ENCODE data around the gene HOXD11.
A peak's percentile ranks its signal among the peaks of the same experiment; 100 is the strongest.

The HOXD11 gene

DNA sequence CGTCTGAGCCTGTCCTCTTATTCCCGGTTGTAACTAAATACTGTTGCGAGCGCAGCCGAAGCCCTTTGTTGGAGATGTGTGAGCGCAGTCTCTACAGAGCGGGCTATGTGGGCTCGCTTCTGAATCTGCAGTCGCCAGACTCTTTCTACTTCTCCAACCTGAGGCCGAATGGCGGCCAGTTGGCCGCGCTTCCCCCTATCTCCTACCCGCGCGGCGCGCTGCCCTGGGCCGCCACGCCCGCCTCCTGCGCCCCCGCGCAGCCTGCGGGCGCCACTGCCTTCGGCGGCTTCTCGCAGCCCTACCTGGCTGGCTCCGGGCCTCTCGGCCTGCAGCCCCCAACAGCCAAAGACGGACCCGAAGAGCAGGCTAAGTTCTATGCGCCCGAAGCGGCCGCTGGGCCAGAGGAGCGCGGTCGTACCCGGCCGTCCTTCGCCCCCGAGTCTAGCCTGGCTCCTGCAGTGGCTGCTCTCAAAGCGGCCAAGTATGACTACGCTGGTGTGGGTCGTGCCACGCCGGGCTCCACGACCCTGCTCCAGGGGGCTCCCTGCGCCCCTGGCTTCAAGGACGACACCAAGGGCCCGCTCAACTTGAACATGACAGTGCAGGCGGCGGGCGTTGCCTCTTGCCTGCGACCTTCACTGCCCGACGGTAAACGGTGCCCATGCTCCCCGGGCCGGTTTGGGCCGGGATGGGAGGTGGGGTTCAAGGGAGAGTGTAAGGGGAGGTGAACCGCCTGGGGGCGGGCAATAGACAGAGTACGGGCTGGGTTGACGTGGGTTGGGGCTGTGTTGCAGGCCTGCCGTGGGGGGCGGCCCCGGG lies 7.1 kb upstream of the HOXD11 start, which contains the start of gene HOXD12:
HOXD12 (plus strand) TSS at position 68 of the 819 bp plus-strand sequence; CDS start at position 75, 7 bp downstream.
- Histone ChIP-seq H2AFZ (ENCODE audit: low read depth) (peak within 1 kb of the TSS; percentile 97), H3K4me2 (peak within 1 kb of the TSS; percentile 95; the same call in 1 of the 2 replicates), H3K4me1 (ENCODE audit: low read depth, poor library complexity, severe bottlenecking) (peaks cover 8% of the 10 kb centered on the region), H3K4me3 (IDR thresholded peaks at IDR 0.05; ENCODE audit: insufficient read depth, low read depth, low read length) (no peak within 1 kb of the TSS), H3K27ac (no peak within 1 kb of the TSS), H3K36me3 (ENCODE audit: insufficient read depth) (no peaks in the 10 kb centered on the region), H3K27me3 (ENCODE audit: insufficient read depth, low read depth) (no peaks in the 10 kb centered on the region), H4K20me1 (ENCODE audit: insufficient read depth) (no peaks in the 10 kb centered on the region), H3K9ac (no peak within 1 kb of the TSS), H3K79me2 (ENCODE audit: insufficient read depth, low read depth) (no peaks in the 10 kb centered on the region)
- TF ChIP-seq, protein P1, sequence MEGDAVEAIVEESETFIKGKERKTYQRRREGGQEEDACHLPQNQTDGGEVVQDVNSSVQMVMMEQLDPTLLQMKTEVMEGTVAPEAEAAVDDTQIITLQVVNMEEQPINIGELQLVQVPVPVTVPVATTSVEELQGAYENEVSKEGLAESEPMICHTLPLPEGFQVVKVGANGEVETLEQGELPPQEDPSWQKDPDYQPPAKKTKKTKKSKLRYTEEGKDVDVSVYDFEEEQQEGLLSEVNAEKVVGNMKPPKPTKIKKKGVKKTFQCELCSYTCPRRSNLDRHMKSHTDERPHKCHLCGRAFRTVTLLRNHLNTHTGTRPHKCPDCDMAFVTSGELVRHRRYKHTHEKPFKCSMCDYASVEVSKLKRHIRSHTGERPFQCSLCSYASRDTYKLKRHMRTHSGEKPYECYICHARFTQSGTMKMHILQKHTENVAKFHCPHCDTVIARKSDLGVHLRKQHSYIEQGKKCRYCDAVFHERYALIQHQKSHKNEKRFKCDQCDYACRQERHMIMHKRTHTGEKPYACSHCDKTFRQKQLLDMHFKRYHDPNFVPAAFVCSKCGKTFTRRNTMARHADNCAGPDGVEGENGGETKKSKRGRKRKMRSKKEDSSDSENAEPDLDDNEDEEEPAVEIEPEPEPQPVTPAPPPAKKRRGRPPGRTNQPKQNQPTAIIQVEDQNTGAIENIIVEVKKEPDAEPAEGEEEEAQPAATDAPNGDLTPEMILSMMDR (conservative IDR thresholded peaks at IDR 0.05; ENCODE audit: low read depth, low read length), result no peak

GRCh38 chr2:176100547-176101140 lies 6.4 kb upstream of the HOXD11 start:
- H3K36me3 ChIP-seq (ENCODE audit: insufficient read depth), result no peaks in the 10 kb centered on the region
- H3K79me2 ChIP-seq (ENCODE audit: insufficient read depth, low read depth), result no peaks in the 10 kb centered on the region
- H3K27me3 ChIP-seq (ENCODE audit: insufficient read depth, low read depth), result no peaks in the 10 kb centered on the region
- TF ChIP-seq, protein P1 (conservative IDR thresholded peaks at IDR 0.05; ENCODE audit: low read depth, low read length), result no peak
- H4K20me1 ChIP-seq (ENCODE audit: insufficient read depth), result no peaks in the 10 kb centered on the region
- no peak overlapping the region for H3K4me2 ChIP-seq
- no peak overlapping the region for H3K9ac ChIP-seq
- no peak overlapping the region for H3K4me3 ChIP-seq (IDR thresholded peaks at IDR 0.05; ENCODE audit: insufficient read depth, low read depth, low read length)
- peaks cover 5% of the 10 kb centered on the region for H3K4me1 ChIP-seq (ENCODE audit: low read depth, poor library complexity, severe bottlenecking)
- no peak overlapping the region for H2AFZ ChIP-seq (ENCODE audit: low read depth)
- no peak overlapping the region for H3K27ac ChIP-seq

DNA sequence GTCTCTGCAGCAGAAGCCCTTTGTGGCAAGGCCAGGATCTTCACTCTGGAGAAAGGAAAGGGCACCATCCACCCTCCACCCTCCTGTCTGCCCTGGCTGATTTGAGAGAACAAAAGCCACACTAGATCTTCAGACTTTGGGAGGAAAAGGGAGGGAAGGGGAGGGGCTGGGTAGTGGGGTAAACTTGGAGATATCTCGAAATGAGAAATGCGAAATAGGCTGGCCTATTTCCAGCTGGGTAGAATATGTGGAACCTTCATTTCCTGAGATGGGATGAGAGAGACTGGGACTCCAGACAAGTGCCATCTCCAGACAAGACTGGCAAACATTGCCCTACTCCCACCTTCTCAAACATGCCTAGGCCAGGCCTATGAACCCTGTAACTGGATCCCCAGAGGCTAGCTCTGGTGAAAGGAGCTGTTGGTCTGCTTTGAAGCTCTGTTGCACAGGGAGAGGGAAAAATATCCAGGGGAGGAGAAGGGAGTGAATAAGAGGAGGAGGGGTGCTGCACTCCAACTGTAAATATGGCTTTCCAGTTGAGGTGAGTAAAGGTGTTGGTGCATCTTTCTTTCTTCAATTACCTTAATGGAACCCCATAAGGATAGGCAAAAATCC lies 5.8 kb upstream of the HOXD11 start:
- Histone ChIP-seq H3K27ac (no peak overlapping the region), H3K9ac (no peak overlapping the region), H3K4me1 (ENCODE audit: low read depth, poor library complexity, severe bottlenecking) (no peaks in the 10 kb centered on the region), H3K79me2 (ENCODE audit: insufficient read depth, low read depth) (no peaks in the 10 kb centered on the region), H4K20me1 (ENCODE audit: insufficient read depth) (no peaks in the 10 kb centered on the region), H3K4me2 (no peak overlapping the region), H3K27me3 (ENCODE audit: insufficient read depth, low read depth) (no peaks in the 10 kb centered on the region), H3K36me3 (ENCODE audit: insufficient read depth) (no peaks in the 10 kb centered on the region), H3K4me3 (IDR thresholded peaks at IDR 0.05; ENCODE audit: insufficient read depth, low read depth, low read length) (no peak overlapping the region), H2AFZ (ENCODE audit: low read depth) (no peak overlapping the region)
- TF ChIP-seq, protein P1 (conservative IDR thresholded peaks at IDR 0.05; ENCODE audit: low read depth, low read length), result no peak

DNA sequence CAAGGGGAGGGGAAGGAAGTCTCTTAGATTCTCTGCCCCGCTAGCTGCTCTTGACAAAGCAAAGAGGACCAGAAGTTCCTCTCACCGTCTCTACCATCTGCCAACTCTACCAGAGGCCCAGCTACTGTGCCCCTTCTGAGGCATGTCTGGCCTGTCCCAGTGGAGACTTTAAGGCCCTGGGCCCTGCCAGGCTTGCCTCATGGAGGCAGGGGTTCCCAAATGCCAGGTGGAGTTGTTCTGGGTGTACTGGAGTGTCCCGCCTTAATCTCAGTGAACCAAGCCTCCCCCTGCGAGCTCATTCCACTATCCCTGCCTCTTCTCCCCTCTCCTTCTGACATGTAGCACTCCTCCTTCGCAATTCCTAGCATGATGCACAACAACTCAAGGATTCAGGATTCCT lies 5.2 kb upstream of the HOXD11 start:
- Histone ChIP-seq H3K36me3 (ENCODE audit: insufficient read depth) (no peaks in the 10 kb centered on the region), H3K9ac (no peak overlapping the region), H3K4me3 (IDR thresholded peaks at IDR 0.05; ENCODE audit: insufficient read depth, low read depth, low read length) (no peak overlapping the region), H2AFZ (ENCODE audit: low read depth) (no peak overlapping the region), H3K4me1 (ENCODE audit: low read depth, poor library complexity, severe bottlenecking) (no peaks in the 10 kb centered on the region), H3K27ac (no peak overlapping the region), H3K27me3 (ENCODE audit: insufficient read depth, low read depth) (no peaks in the 10 kb centered on the region), H3K4me2 (no peak overlapping the region), H3K79me2 (ENCODE audit: insufficient read depth, low read depth) (no peaks in the 10 kb centered on the region), H4K20me1 (ENCODE audit: insufficient read depth) (no peaks in the 10 kb centered on the region)
- TF ChIP-seq, protein P1 (conservative IDR thresholded peaks at IDR 0.05; ENCODE audit: low read depth, low read length), result no peak
